GM12878 (cell line): Measurements from ENCODE around the gene RBPJ.

Experiments used
- RAD21 ChIP-seq: IDR thresholded peaks from 2 replicates; pipeline ENCODE4 v1.6.1; 2011; ENCODE audit warnings: mild to moderate bottlenecking, low read depth, low read length, moderate library complexity; ENCODE audit not compliant: insufficient read depth
- RBBP5 ChIP-seq: fragments of 200-600 bp; sonication (generic); conservative IDR thresholded peaks from 2 replicates; pipeline ENCODE4 v1.6.1; 2016
- SIN3A ChIP-seq: IDR thresholded peaks from 2 replicates; pipeline ENCODE4 v1.6.1; 2012; ENCODE audit warnings: low read depth, low read length, improper control_type of control experiment
- TF ChIP-seq, protein P1 (sequence below), 3 experiments: IDR thresholded peaks in 2 of 3; conservative IDR thresholded peaks in 1 of 3; 2 replicates each; pipeline ENCODE4 v1.5.1; 2011; ENCODE audit warnings: low read depth in 3 of 3, low read length in 3 of 3, mild to moderate bottlenecking in 3 of 3, control low read depth in 2 of 3, moderate library complexity in 2 of 3, inconsistent platforms in 1 of 3, mixed read lengths in 1 of 3; ENCODE audit not compliant: control insufficient read depth in 2 of 3, insufficient read depth in 1 of 3; ENCODE audit errors: extremely low read depth in 1 of 3
- TF ChIP-seq, protein P2 (sequence below): IDR thresholded peaks from 2 replicates; pipeline ENCODE4 v1.6.1; 2012; ENCODE audit warnings: low read depth, low read length, improper control_type of control experiment

DNA sequence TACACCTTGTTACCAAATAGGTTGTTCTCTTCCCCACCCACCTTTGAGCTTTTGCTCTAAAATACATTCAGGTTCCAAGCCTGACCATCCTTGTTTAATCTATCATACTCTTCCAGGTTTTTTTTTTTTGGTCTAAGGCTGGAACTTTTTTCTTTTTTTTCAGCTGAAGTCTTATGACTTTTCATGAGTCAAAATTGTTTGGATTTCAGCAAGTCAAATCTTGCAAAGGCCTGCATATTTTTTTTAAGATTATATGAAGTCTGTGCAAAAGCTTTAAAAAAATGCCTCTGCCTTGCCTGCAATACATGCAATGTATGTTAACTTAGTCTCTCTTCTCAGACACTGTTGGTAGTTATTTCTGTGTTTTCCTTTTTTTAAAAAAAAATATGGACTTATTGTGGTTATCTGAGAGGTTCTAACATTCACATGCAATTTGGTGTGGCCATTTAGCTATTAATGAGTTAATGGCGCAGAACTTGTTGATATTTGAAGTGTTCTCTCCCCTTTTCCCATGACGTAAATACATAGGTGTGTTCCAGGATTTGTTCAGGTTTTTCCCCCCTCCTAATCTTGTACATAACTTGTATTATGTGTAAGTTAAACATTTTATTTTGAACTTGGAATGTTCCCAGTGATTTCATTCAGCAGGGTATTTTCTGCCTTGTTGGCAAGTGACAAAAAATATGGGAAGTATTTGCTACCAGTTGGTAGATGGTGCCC, 110.8 kb downstream of the RBPJ start:
- TF ChIP-seq SIN3A (no peak), RAD21 (no peak), RBBP5 (no peak)
- TF ChIP-seq, protein P1, sequence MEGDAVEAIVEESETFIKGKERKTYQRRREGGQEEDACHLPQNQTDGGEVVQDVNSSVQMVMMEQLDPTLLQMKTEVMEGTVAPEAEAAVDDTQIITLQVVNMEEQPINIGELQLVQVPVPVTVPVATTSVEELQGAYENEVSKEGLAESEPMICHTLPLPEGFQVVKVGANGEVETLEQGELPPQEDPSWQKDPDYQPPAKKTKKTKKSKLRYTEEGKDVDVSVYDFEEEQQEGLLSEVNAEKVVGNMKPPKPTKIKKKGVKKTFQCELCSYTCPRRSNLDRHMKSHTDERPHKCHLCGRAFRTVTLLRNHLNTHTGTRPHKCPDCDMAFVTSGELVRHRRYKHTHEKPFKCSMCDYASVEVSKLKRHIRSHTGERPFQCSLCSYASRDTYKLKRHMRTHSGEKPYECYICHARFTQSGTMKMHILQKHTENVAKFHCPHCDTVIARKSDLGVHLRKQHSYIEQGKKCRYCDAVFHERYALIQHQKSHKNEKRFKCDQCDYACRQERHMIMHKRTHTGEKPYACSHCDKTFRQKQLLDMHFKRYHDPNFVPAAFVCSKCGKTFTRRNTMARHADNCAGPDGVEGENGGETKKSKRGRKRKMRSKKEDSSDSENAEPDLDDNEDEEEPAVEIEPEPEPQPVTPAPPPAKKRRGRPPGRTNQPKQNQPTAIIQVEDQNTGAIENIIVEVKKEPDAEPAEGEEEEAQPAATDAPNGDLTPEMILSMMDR (IDR thresholded peaks at IDR 0.05 in 2 of 3, conservative IDR thresholded peaks at IDR 0.05 in 1 of 3; ENCODE audit: control insufficient read depth in 2 of 3, extremely low read depth in 1 of 3, insufficient read depth in 1 of 3, low read depth in 3 of 3, low read length in 3 of 3): no peak
- TF ChIP-seq, protein P2, sequence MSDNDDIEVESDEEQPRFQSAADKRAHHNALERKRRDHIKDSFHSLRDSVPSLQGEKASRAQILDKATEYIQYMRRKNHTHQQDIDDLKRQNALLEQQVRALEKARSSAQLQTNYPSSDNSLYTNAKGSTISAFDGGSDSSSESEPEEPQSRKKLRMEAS: no peak
